ENCODE data around the gene SHKBP1.

SHKBP1 gene

DNA sequence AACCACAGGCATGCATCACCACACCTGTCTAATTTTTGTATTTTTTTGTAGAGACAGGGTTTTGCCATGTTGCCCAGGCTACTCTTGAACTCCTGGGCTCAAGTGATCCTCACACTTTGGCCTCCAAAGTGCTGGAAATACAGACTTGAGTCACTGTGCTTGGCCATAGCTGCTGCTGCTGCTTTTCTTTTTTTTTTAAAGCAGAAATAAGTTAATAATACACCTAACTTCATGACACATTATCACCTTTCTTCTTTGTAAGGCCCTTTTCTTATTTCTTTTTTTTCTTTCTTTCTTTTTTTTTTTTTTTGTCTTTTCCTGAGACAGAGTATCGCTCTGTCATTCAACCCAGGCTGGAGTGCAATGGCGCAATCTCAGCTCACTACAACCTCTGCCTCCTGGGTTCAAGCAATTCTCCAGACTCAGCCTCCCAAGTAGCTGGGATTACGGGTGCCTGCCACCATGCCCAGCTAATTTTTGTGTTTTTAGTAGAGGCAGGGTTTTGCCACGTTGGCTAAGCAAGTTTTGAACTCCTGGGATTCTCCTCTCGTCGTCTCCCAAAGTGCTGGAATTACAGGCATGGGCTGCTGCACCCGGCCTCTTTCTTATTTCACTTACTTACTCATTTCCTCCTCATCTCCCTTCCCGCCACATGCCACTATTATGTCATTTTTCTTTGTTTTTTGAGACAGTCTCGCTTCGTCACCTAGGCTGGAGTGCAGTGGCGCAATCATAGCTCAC lies 8.7 kb downstream of the SHKBP1 start:
- no peaks in the 10 kb centered on the region for H3F3A ChIP-seq (ENCODE audit: control insufficient read depth, insufficient read depth)
- no peaks in the 10 kb centered on the region for H3K9me2 ChIP-seq (replicated peaks; ENCODE audit: control insufficient read depth, low read length)
- no peaks in the 10 kb centered on the region for H3K4me1 ChIP-seq (ENCODE audit: control insufficient read depth, low read length)
- no peaks in the 10 kb centered on the region for H3K9me3 ChIP-seq (ENCODE audit: control insufficient read depth, insufficient read depth, low read length)
- H3K79me2 ChIP-seq (ENCODE audit: control insufficient read depth, low read length) = no peaks in the 10 kb centered on the region
- no peak overlapping the region for H3K27ac ChIP-seq (ENCODE audit: low read depth, low read length)
- no peak overlapping the region for H3K4me3 ChIP-seq (ENCODE audit: low read length)
- no peak overlapping the region for H3K4me2 ChIP-seq (ENCODE audit: low read length)
- H3K36me3 ChIP-seq (ENCODE audit: control insufficient read depth, low read length) = peaks cover 24% of the 10 kb centered on the region
- no peaks in the 10 kb centered on the region for H4K20me1 ChIP-seq (ENCODE audit: control insufficient read depth, insufficient read depth, low read depth, low read length)
- no peak for TF ChIP-seq EZH2phosphoT487 (IDR thresholded peaks at IDR 0.05; ENCODE audit: borderline replicate concordance, low read length)
- TF ChIP-seq, protein P1, sequence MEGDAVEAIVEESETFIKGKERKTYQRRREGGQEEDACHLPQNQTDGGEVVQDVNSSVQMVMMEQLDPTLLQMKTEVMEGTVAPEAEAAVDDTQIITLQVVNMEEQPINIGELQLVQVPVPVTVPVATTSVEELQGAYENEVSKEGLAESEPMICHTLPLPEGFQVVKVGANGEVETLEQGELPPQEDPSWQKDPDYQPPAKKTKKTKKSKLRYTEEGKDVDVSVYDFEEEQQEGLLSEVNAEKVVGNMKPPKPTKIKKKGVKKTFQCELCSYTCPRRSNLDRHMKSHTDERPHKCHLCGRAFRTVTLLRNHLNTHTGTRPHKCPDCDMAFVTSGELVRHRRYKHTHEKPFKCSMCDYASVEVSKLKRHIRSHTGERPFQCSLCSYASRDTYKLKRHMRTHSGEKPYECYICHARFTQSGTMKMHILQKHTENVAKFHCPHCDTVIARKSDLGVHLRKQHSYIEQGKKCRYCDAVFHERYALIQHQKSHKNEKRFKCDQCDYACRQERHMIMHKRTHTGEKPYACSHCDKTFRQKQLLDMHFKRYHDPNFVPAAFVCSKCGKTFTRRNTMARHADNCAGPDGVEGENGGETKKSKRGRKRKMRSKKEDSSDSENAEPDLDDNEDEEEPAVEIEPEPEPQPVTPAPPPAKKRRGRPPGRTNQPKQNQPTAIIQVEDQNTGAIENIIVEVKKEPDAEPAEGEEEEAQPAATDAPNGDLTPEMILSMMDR (IDR thresholded peaks at IDR 0.05; ENCODE audit: low read depth, low read length, poor library complexity, severe bottlenecking) = no peak
- H3K27me3 ChIP-seq (ENCODE audit: control insufficient read depth, low read length) = no peaks in the 10 kb centered on the region

DNA sequence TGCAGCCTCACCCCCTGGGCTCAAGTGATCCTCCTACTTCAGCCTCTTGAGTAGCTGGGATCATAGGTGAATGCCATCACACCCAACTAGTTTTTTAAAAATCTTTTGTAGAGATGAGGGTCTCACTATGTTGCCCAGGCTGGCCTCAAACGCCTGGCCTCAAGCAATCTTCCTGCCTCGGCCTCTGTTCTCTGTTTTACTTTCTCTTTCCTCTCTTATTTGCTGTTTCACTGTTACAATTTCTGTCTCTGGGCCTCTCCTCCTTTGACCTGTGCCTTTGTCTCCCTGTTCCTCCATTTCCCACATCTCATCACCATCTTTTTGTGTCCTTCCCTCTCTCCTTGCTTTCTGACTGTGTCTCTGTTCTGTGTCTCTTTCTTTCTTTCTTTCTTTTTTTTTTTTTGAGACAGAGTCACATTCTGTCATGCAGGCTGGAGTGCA lies 9.3 kb downstream of the SHKBP1 start:
- peaks cover 19% of the 10 kb centered on the region for H3K36me3 ChIP-seq (ENCODE audit: control insufficient read depth, low read length)
- H3K9me2 ChIP-seq (replicated peaks; ENCODE audit: control insufficient read depth, low read length) = no peaks in the 10 kb centered on the region
- H3K4me1 ChIP-seq (ENCODE audit: control insufficient read depth, low read length) = no peaks in the 10 kb centered on the region
- H3K27ac ChIP-seq (ENCODE audit: low read depth, low read length) = no peak overlapping the region
- H3K4me2 ChIP-seq (ENCODE audit: low read length) = no peak overlapping the region
- H3K27me3 ChIP-seq (ENCODE audit: control insufficient read depth, low read length) = no peaks in the 10 kb centered on the region
- no peak overlapping the region for H3K4me3 ChIP-seq (ENCODE audit: low read length)
- H4K20me1 ChIP-seq (ENCODE audit: control insufficient read depth, insufficient read depth, low read depth, low read length) = no peaks in the 10 kb centered on the region
- no peaks in the 10 kb centered on the region for H3K9me3 ChIP-seq (ENCODE audit: control insufficient read depth, insufficient read depth, low read length)
- H3K79me2 ChIP-seq (ENCODE audit: control insufficient read depth, low read length) = no peaks in the 10 kb centered on the region
- TF ChIP-seq EZH2phosphoT487 (IDR thresholded peaks at IDR 0.05; ENCODE audit: borderline replicate concordance, low read length) = no peak
- TF ChIP-seq, protein P1 (IDR thresholded peaks at IDR 0.05; ENCODE audit: low read depth, low read length, poor library complexity, severe bottlenecking) = no peak
- no peaks in the 10 kb centered on the region for H3F3A ChIP-seq (ENCODE audit: control insufficient read depth, insufficient read depth)

DNA sequence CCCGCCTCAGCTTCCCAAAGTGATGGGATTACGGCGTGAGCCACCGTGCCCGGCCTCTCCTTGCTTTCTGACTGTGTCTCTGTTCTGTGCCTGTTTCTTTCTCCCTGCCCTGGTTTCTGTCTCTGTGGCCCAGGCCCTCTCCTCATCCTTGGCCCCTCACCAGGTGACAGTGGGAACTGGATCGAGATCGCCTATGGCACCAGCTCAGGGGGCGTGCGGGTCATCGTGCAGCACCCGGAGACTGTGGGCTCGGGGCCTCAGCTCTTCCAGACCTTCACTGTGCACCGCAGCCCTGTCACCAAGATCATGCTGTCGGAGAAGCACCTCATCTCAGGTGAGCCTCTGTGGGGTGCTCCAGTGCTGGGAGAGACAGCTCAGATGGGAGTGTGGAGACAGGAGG lies 9.9 kb downstream of the SHKBP1 start:
- Histone ChIP-seq H3K9me2 (replicated peaks; ENCODE audit: control insufficient read depth, low read length) (no peaks in the 10 kb centered on the region), H3K4me1 (ENCODE audit: control insufficient read depth, low read length) (no peaks in the 10 kb centered on the region), H3K36me3 (ENCODE audit: control insufficient read depth, low read length) (peaks cover 16% of the 10 kb centered on the region), H3K79me2 (ENCODE audit: control insufficient read depth, low read length) (no peaks in the 10 kb centered on the region), H3K4me3 (ENCODE audit: low read length) (no peak overlapping the region), H3K27me3 (ENCODE audit: control insufficient read depth, low read length) (no peaks in the 10 kb centered on the region), H4K20me1 (ENCODE audit: control insufficient read depth, insufficient read depth, low read depth, low read length) (no peaks in the 10 kb centered on the region), H3K27ac (ENCODE audit: low read depth, low read length) (no peak overlapping the region), H3K4me2 (ENCODE audit: low read length) (no peak overlapping the region), H3K9me3 (ENCODE audit: control insufficient read depth, insufficient read depth, low read length) (no peaks in the 10 kb centered on the region), H3F3A (ENCODE audit: control insufficient read depth, insufficient read depth) (0 out of 2 replicates have a peak, but pooled peaks cover 4% of the 10 kb centered on the region)
- TF ChIP-seq, protein P1 (IDR thresholded peaks at IDR 0.05; ENCODE audit: low read depth, low read length, poor library complexity, severe bottlenecking) = no peak
- TF ChIP-seq EZH2phosphoT487 (IDR thresholded peaks at IDR 0.05; ENCODE audit: borderline replicate concordance, low read length) = no peak

Data from DOHH2 (cell line).